ENCODE measurements around the gene SEC14L3. TPM values are rescaled to one million over a fixed set of nuclear protein-coding genes. Genes with fewer than 3 reads are reported as not detected.

SEC14L3 gene
- polyA plus RNA-seq (2013, experiment 1 of 2; ENCODE audit: insufficient read length) = not detected
- not detected for polyA plus RNA-seq (2013, experiment 2 of 2; ENCODE audit: insufficient read length)

GRCh38 chr22:30471616-30472318 is at the start of gene SEC14L3:
Gene SEC14L3, minus strand, starts transcription at chr22:30472017. Its CDS starts 59 bp downstream, at chr22:30471958.
- no peak for DNase-seq

GRCh38 chr22:30519842-30520425 is 48.1 kb upstream of the SEC14L3 start:
- no peak for DNase-seq

GRCh38 chr22:30516731-30517130 is 44.9 kb upstream of the SEC14L3 start:
- no peak for DNase-seq

GRCh38 chr22:30516273-30516672 is 44.5 kb upstream of the SEC14L3 start:
- no peak for DNase-seq

GRCh38 chr22:30514252-30514651 is 42.4 kb upstream of the SEC14L3 start:
- no peak for DNase-seq

- no peak for DNase-seq
These were observed 41.6 kb upstream of the SEC14L3 start for GRCh38 chr22:30513462-30513861.

GRCh38 chr22:30511911-30512310 is 40.1 kb upstream of the SEC14L3 start:
- no peak for DNase-seq

GRCh38 chr22:30511109-30511508 is 39.3 kb upstream of the SEC14L3 start:
- DNase-seq = no peak

GRCh38 chr22:30508216-30508615 is 36.4 kb upstream of the SEC14L3 start:
- no peak for DNase-seq

GRCh38 chr22:30507670-30508069 is 35.9 kb upstream of the SEC14L3 start:
- DNase-seq = no peak

GRCh38 chr22:30506507-30506968 is 34.7 kb upstream of the SEC14L3 start:
- DNase-seq = no peak

GRCh38 chr22:30503551-30503950 is 31.7 kb upstream of the SEC14L3 start:
- DNase-seq = no peak

GRCh38 chr22:30502911-30503310 is 31.1 kb upstream of the SEC14L3 start:
- no peak for DNase-seq

GRCh38 chr22:30502153-30502552 is 30.3 kb upstream of the SEC14L3 start:
- DNase-seq = no peak

GRCh38 chr22:30500628-30501027 is 28.8 kb upstream of the SEC14L3 start:
- DNase-seq = no peak

GRCh38 chr22:30497466-30498150 is 25.8 kb upstream of the SEC14L3 start:
- DNase-seq = no peak

GRCh38 chr22:30495041-30495784 is 23.4 kb upstream of the SEC14L3 start:
- DNase-seq = no peak

- no peak for DNase-seq
These were observed 20.3 kb upstream of the SEC14L3 start for GRCh38 chr22:30492144-30492543.

GRCh38 chr22:30491381-30491780 is 19.6 kb upstream of the SEC14L3 start:
- no peak for DNase-seq

- DNase-seq = no peak
These were observed 18.6 kb upstream of the SEC14L3 start for GRCh38 chr22:30490399-30490798.

- DNase-seq = no peak
These were observed 16.3 kb upstream of the SEC14L3 start for GRCh38 chr22:30488121-30488520.

- no peak for DNase-seq
These were observed 14.9 kb upstream of the SEC14L3 start for GRCh38 chr22:30486661-30487115.

GRCh38 chr22:30486118-30486517 is 14.3 kb upstream of the SEC14L3 start:
- DNase-seq = no peak

Measured in fibroblast of skin of scalp (primary cell).